Nephron progenitor cell (in vitro differentiated cells): ENCODE measurements around the gene APIP.

ENCODE experiments used
- DNase-seq: peaks from one replicate; pipeline ENCODE4 v3.0.0; 2021
- H3K27ac Mint-ChIP-seq: 2 replicates; pipeline ENCODE4 v1.8.0; 2021; ENCODE audit warnings: mild to moderate bottlenecking, moderate library complexity, mixed read lengths
- H3K27me3 Mint-ChIP-seq: 2 replicates; pipeline ENCODE4 v1.8.0; 2021; ENCODE audit warnings: mild to moderate bottlenecking, low read depth, mixed read lengths; ENCODE audit not compliant: poor library complexity
- H3K36me3 Mint-ChIP-seq: 2 replicates; pipeline ENCODE4 v1.8.0; 2021; ENCODE audit warnings: low read depth, mixed read lengths
- H3K4me1 Mint-ChIP-seq: 2 replicates; pipeline ENCODE4 v1.8.0; 2021; ENCODE audit warnings: mixed read lengths
- H3K4me3 Mint-ChIP-seq: 2 replicates; pipeline ENCODE4 v1.8.0; 2021; ENCODE audit warnings: mild to moderate bottlenecking, moderate library complexity, mixed read lengths
- H3K9me3 Mint-ChIP-seq: 2 replicates; pipeline ENCODE4 v1.8.0; 2021; ENCODE audit warnings: mild to moderate bottlenecking, moderate library complexity, mixed read lengths
- TF ChIP-seq, protein P1 (sequence below): fragments of 200-600 bp; sonication (generic); IDR thresholded peaks from 2 replicates; pipeline ENCODE4 v1.5.0; 2021; ENCODE audit warnings: antibody characterized with exemption

APIP gene

DNA sequence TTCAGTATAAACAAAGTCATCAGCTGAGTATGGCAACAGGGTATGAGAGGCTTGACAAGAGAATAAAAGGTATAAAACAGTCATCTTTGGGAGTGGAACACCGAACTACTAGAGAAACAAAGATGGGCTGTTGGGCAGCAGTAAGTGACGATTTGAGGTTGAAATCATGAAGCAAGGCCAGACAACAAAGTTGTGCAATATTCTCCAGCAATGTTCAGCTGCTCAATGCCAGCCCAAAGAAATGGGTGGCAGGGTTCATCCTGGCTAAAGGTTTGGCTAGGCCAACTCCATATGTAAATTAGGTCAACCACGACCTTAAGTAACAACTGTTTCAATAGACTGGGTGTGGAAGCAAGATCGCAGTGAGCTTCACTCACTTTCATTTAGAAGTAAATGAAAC lies 6.2 kb downstream of the APIP start:
- H3K27ac Mint-ChIP-seq = no peak overlapping the region
- no peak overlapping the region for H3K4me3 Mint-ChIP-seq
- peaks cover 52% of the 10 kb centered on the region for H3K36me3 Mint-ChIP-seq
- peaks cover 1% of the 10 kb centered on the region for H3K4me1 Mint-ChIP-seq
- H3K9me3 Mint-ChIP-seq = peaks cover 30% of the 10 kb centered on the region
- H3K27me3 Mint-ChIP-seq = no peaks in the 10 kb centered on the region
- DNase-seq = no peak
- TF ChIP-seq, protein P1, sequence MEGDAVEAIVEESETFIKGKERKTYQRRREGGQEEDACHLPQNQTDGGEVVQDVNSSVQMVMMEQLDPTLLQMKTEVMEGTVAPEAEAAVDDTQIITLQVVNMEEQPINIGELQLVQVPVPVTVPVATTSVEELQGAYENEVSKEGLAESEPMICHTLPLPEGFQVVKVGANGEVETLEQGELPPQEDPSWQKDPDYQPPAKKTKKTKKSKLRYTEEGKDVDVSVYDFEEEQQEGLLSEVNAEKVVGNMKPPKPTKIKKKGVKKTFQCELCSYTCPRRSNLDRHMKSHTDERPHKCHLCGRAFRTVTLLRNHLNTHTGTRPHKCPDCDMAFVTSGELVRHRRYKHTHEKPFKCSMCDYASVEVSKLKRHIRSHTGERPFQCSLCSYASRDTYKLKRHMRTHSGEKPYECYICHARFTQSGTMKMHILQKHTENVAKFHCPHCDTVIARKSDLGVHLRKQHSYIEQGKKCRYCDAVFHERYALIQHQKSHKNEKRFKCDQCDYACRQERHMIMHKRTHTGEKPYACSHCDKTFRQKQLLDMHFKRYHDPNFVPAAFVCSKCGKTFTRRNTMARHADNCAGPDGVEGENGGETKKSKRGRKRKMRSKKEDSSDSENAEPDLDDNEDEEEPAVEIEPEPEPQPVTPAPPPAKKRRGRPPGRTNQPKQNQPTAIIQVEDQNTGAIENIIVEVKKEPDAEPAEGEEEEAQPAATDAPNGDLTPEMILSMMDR = no peak

DNA sequence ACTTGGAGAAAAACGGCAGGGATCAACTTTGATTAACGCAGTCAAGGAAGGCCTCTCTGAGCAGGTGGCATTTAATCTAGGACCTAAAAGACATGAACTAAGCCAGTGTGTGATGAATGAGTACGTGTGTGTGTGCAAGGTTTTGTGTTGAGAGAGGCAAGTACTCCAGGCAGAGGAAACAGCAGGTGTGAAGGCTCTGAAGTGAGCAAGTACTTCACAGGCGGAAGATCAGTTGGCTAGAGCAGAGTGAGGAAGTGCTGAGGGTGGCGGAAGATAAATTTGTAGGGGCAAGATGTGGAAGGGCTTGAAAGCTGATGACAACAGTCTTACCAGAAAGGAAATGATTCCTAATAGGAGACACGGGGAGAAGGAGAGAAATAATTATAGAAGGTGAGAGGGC lies 6.8 kb downstream of the APIP start:
- TF ChIP-seq, protein P1 = no peak
- no peak for DNase-seq
- Mint-ChIP-seq H3K27ac (no peak overlapping the region), H3K9me3 (peaks cover 34% of the 10 kb centered on the region), H3K4me3 (no peak overlapping the region), H3K4me1 (no peaks in the 10 kb centered on the region), H3K36me3 (peaks cover 54% of the 10 kb centered on the region), H3K27me3 (peaks cover 1% of the 10 kb centered on the region)

DNA sequence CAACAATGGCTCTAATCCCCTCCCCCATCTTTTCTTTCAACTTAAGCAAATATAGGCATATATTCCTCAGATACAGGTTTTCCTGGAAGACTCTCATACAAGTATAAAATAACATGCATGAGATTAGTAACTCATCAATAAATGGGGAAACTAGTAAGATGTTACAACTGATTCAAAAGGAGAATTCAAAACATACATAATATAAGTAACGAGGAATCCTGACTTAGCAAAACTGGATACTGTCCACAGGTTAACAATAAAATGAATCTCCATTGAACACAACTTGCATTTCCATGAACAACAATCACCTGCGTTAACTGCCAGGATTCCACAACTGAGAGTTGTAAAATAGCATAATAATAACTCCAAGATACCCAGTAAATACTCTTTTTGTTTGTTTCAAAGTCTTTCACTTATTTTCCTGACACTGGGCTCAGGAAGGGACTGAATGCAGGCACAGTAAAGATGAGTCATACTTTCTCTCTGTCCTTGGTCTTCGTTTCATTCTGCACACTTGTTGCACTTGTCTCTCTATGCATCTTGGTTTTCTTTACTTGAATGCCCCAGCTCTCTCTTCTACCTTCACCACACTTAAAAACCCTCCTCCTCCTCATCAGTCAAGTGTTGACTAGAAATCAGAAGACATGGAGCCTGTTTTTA lies 8.1 kb downstream of the APIP start:
- Mint-ChIP-seq H3K36me3 (peaks cover 54% of the 10 kb centered on the region), H3K27me3 (peaks cover 2% of the 10 kb centered on the region), H3K4me3 (no peak overlapping the region), H3K9me3 (peaks cover 37% of the 10 kb centered on the region), H3K4me1 (no peaks in the 10 kb centered on the region), H3K27ac (no peak overlapping the region)
- no peak for DNase-seq
- TF ChIP-seq, protein P1 = no peak

DNA sequence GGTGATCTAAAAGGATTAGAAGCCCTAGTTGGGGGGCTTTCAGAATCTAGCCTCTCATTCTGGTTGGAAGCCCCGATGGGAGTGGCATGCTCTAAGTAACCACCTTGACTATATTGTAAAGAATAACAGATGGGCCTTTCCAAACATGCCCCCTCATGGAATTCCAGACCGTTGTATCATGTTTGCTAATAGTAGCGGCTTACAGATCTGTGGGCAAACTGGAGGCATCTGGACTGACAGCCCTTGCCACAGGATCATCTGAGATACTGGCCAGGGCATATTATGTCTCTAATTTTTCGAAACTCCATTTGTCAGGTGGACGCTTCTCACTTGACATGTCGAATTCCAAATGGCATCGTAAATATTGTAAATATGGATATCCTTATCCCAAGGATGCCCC lies 10.5 kb downstream of the APIP start:
- Mint-ChIP-seq H3K4me3 (no peak overlapping the region), H3K27ac (no peak overlapping the region), H3K27me3 (peaks cover 2% of the 10 kb centered on the region), H3K36me3 (peaks cover 59% of the 10 kb centered on the region), H3K4me1 (no peaks in the 10 kb centered on the region), H3K9me3 (peaks cover 53% of the 10 kb centered on the region)
- TF ChIP-seq, protein P1 = no peak
- DNase-seq = no peak

DNA sequence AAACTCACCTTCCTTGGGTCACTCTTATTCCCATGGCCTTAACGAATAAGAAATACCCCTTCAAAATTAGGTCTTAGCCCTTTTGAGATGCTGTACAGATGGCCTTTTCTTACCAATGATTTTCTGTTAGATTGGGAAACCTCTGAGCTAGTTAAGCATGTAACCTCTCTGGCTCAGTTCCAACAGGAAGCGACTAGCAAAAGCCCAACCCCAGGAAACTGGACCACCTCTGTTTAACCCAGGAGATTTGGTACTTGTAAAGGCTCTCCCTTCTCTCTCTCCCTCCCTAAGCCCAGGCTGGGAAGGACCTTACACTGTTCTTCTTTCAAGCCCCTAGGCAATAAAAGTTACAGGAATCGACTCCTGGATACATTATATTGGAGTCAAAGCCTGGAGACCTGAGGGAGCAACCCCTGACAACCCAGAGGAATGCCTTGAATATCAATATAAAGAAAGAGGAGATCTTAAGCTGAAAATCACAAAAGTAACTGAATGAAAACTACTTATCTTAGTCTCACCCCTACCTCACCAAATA lies 11.7 kb downstream of the APIP start:
- Mint-ChIP-seq H3K27me3 (peaks cover 2% of the 10 kb centered on the region), H3K36me3 (peaks cover 71% of the 10 kb centered on the region), H3K4me3 (no peak overlapping the region), H3K9me3 (peaks cover 65% of the 10 kb centered on the region), H3K4me1 (no peaks in the 10 kb centered on the region), H3K27ac (no peak overlapping the region)
- DNase-seq = no peak
- TF ChIP-seq, protein P1 = no peak

DNA sequence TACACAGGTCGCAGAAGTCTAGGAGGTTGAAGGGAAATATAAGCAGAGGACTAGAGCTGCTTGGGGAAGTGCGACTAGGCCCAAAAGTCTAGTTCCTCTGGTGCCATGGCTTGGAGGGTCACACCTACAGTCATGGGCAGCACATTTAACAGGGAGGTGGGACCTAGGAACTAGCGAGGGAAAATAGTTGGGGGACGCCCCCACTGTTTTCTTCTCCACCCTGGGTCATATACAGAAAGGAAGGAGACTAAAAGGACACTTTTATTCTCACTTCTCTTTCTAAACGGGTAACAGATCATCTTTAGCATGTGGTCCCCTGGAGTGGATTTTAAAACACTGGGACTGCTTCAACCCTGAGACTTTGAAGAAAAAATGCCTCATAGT lies 16.6 kb downstream of the APIP start:
- Mint-ChIP-seq H3K4me3 (no peak overlapping the region), H3K27me3 (peaks cover 2% of the 10 kb centered on the region), H3K27ac (no peak overlapping the region), H3K36me3 (peaks cover 93% of the 10 kb centered on the region), H3K4me1 (no peaks in the 10 kb centered on the region), H3K9me3 (peaks cover 83% of the 10 kb centered on the region)
- TF ChIP-seq, protein P1 = no peak
- DNase-seq = peak; percentile 30
